CD4-positive, alpha-beta T cell treated with Interleukin-2 at 100 ng/mL for 4 hours (primary cell): ENCODE results near the gene KITLG.
"Not testable (repeated sequence)": the region's sequence is repeated elsewhere in the genome, so short reads cannot be mapped to it uniquely, and the experiment has no call there.

Source experiments
- DNase-seq: peaks from one replicate; pipeline ENCODE4 v3.0.0-alpha.2; 2020; ENCODE audit warnings: low spot score

KITLG gene

DNA sequence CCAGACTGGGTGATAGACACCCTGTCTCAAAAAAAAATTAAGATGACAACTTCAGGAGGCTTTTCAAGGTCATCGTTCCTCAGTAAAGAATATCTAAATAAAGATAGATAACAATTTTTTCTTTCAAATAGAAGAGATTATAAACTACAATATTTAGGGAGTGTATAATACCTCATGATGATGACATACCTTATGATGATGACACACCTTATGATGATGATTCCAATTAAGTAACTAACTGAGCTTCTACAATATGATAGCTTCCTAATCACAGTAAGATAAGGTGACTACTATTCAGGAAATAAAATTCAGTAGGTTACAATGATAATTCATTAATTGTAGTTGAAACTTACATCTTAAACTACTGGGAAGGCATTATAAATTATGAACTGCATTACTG lies 40.4 kb downstream of the KITLG start:
- DNase-seq: no peak

DNA sequence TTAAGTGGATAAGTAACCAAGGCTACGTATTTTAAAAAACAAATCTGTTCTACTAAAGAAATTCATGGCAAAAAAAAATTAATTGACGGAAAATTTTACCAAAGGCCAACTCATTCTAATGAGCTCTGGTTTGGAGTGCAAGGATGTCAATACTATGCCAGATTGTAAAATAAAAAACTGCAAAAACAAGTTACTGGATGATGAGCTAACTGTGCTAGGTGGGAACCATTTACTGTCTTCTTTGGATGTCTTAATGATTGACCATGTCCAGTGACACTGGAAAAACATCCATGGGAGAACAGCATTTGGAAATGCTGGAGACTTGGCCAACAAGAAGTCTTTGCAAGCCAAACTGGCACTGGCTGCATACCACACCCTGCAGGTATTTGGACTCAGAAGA lies 41.6 kb downstream of the KITLG start:
- no peak for DNase-seq

DNA sequence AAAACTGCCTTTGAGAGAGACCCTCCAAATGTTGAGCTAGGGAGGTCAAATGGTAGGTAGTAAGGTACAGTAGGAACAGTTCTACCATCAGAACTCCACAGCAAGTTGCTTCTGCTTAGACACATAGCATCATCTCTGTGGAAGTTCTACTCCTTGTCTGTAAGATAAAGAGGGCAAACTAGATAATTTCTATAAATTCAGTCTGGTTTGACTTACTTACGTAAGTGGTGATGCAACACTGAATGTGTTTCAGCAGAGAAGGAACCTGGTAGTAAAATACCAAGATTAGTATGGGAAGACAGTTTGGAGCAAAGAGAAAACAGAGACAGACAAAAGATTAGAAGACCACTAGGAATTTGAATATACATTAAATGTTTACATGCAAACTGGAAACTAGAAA lies 42.0 kb downstream of the KITLG start:
- no peak for DNase-seq

DNA sequence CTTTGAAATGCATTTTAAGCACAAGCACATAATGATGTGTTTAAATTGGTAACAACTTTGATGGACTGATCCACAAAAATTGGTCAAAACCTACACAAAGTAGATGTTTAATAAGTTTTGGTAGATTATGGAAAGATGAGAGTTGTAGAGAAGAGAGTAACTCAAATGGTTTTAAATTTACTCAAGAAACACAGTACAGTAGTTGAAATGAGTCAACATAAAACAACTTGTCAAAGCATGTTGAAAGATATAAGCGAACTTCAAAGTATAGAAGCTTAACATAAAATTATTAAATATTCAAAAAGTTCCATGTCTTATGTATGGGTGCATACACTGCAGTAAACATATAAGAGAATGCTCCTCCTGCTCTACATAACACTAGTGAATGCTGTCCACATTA lies 49.4 kb downstream of the KITLG start:
- no peak for DNase-seq

DNA sequence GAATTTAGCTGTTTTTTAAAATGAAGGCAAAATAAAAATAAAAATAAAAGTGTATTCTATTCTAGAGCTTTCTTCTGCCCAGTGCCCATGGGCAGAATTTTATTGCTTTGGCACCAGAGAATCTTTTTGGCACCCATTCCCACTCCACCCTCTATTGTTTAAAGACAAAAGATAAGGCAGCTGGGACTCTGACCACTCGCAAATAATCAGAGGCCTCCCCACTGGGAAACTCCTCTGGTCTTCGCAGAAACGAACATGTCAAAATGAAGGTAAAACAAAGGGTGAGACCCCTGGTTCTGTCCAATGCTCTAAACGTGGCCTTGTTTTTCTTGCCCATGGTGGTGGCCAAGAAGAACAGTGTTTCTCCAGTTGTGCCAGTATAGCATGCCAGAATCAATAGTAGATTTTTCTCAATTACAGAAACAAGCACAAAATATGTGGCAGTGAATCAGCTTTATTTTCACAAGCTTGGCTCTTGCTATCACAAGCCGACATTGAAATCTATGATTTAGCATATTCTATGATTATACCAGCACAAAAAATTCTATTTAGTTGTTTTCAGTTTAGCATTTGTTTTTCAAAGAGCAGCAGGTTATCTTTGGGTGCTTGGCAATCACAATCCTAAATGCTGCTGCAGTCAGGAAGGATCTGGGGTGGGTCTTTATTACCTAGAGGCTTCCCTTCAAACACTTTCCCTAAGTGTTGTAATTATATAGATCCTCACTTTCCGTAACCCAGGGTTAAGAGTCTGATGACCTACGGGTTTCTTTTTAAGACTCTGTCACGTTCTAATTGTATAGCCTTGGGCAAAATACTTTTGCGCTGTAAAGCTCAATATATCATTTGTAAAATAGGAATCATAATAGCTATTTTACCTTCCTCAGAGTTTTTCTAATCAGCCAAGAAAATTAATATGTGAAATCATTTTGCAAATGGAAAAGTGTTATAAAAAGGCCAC lies 50.5 kb downstream of the KITLG start:
- no peak for DNase-seq

DNA sequence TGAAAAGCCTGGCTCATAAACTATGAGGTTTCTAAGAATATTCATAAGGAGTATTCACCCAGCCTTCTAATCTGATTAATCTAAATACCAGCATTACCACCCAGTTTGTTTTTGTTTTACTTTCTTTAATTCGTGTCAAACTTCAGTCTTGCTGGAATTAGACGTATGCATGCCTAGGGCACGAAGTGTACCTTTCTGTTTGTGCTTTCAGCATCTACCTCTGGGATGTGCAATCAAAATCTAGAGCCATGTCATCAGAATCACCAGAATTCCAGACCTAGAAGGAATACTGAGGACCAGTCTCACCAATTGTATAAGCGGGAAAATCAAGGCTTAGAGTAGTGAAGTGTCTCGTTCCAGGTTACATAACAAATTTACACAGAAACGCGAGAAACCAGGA lies 57.3 kb downstream of the KITLG start:
- no peak for DNase-seq

DNA sequence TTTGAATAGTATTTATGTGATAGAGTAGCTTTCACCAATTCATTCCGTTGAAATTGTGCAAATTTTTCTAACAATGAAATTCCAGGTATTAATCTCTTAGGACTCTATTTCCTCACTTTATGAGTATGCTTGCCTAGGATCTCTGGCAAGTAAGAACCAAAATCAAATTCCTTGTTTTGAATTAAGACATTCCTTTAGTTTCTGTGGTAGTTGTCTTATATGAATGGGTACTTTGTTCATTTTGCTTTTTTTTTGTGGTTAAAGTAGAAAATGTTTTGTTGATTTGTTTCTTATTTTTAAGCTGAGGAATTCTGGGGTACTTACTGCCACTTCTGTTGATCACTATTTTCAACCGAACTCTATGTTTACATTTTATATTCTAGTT lies 59.8 kb downstream of the KITLG start:
- DNase-seq: no peak

DNA sequence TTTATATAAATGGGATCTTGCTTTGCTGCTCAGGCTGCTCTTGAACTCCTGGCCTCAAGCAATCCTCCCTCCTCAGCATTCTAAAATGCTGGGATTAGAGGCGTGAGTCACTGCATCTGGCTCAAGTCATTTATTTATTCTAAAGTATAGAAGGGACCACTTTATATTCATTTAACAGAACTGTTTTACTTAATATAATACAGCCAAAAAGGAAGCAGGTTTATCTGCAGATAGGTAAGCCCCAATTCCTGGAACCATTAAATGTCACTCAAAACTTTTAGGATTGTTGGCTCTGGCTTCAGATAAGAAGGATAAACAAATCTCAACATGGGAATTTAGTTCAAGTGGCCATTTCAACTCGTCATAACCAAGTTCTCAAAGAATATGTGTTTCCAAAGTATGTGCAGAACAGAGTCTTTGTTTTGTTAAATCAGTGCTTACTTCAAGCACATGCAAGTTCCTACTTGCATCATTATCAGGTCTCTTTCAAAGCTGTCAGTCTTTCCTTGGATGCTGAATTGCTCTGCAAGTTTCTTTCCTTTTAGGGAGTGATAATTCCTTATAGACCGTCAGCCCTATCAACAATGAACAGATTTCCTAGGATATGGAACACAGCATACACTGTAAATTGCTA lies 60.4 kb downstream of the KITLG start:
- DNase-seq: no peak

DNA sequence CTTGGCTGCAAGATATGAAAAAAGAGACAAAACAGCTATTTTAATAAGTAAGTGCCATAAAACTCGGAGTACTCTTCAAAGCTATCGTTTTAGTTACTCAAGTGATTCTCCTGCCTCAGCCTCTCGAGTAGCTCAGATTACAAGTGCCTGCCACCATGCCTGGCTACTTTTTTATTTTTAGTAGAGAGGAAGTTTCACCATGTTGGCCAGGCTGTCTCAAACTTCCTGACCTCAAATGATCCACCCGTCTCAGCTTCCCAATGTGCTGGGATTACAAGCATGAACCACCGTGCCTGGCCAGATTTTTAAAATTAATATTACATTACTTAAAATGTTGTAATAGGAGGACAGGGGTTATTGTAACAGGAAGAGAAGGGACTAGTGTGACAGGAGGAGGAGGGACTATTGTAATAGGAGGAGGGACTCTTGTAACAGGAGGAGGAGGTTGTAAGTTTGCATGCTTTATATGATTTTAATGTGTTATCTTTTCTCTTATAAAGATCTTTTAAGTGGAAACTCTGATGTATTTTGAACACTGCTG lies 61.3 kb downstream of the KITLG start:
- DNase-seq: no peak

DNA sequence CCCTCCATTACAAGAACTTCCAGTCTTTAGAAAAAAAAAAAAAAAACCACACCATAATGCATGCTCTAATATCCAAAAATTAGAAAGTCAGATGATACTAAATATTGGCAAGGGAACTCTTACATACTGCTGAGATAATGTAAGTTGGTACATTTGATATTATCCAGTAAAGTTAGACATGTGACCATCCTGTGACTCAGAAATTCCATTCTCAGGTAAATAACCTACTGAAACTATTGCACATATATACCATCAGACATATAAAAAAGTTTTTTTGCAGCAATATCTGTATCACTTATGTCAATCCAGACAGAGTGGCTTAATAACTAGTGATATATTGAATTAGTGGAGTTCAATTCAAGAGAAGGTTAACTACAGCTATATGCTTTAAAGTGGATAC lies 63.5 kb downstream of the KITLG start:
- DNase-seq: no peak

DNA sequence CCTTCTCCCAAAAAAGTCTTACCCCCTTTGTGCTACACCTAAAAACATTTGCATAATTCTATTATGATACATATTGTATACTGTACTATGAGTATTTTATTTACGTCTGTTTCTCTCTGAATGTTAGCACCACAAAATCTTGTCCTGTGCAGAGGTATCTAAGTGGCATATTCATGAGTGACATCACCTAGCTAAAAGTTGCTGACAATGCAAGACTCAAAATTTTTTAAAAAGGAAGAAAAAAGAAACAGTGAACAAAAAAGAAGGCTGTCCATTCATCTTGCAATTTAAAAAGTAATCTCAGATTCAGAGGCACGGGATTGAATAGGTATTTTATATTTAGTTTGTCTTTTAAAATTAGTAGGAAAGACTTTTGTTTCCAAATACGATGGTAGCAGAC lies 69.4 kb downstream of the KITLG start:
- DNase-seq: no peak

DNA sequence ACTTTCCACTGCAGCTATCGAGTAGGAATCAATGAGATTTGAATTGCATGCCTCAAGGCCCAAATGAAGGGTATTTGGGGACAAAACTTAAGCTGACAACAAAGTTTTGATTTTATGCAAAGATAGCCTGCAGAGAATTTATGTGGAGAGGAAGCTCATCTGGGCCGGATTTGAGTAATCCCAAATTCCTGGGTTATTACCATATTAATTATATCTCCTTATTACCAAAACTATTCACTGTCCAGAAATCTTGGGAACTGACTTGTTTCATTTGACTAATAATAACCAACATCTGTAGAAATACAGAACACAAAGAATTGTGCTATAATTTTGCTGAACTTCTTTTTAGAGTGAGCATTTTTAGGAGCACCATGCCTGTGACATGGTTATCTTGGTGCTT lies 70.4 kb downstream of the KITLG start:
- DNase-seq: no peak

DNA sequence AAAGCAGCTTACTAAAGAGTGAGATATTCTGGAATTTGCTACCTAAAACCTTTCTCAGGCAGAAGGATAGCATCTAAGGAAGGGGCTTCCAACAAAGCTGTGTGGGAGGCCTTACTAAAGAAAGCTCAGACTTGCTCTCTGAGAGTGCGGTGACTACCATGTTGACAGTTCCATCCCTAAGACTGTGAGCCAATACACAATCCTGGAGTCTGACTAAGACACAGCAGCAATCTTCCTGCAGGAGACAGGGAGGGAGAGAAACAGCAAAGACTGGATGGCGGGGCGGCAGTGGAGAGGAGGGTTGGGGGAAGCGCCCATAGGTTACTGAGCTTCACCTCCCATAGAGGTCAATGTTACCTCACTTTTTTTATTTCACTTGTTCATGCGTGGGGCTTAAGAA lies 70.9 kb downstream of the KITLG start:
- no peak for DNase-seq

DNA sequence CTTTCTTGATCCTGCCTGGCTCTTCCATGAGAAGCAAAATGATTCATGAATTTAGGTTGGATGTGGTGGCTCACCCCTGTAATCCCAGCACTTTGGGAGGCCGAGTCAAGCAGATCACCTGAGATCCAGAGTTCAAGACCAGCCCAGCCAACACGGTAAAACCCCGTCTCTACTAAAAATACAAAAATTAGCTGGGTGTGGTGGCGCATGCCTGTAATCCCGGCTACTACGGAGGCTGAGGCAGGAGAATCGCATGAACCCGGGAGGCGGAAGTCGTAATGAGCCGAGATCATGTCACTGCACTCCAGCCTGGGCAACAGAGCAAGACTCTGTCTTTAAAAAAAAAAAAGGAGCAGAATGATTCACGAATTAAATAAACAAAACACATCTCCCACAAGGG lies 72.4 kb downstream of the KITLG start:
- not testable (repeated sequence) for DNase-seq

DNA sequence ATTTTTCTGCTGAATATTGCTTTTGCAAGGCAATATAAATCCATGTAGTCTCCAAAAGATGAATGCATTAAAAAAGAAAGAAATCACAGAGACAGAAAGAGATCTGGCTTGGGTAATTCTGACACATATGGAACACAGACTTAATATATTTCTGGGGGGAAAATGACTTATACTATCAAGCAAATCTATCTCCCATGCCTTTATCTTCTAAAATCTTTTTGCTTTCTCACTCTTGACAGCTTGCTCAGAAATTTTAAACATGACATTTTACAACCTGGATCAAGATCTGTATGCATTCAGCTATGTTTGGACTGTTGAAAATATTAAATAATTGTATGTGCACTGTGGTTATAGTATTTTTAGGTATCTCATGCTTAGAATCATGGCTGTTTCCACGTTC lies 73.0 kb downstream of the KITLG start:
- DNase-seq: no peak

DNA sequence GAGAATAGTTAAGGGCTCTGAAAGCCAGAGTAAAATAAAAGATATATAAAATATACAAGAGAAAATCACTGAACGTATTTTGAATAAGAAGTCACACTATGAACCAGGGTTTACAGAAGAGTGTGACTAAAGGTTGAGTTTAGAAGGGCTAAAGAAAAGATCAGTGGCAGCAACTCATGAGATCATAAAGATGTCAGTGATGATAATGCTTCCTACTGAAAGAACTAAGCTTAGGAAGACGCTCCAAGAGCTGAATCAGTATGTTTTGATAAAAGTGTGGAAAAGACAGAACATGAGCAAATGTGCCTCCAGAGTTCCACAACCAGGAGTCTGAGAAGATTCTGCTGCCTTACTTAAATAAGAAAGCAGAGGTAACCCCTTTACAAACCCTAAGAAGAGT lies 74.6 kb downstream of the KITLG start:
- DNase-seq: no peak

DNA sequence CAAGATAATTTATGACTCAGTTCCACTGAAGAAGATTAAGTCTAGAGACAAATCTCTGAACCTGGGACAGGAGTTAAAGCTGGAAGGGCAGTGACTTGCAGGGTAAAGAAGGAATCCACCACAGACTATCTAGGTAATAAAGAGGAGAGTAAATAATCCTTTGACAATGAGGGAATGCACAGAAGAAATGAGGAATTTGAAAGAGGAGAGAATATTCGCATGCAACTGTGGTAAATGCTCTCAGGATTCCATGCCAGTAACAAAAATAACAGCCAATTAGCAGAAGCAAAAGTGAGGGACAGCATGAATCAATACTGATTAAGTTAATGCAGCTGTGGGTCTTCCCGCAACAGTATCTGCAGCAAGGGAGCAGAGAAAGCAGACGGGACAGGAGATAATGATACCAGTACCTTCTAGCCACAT lies 77.0 kb downstream of the KITLG start:
- no peak for DNase-seq

DNA sequence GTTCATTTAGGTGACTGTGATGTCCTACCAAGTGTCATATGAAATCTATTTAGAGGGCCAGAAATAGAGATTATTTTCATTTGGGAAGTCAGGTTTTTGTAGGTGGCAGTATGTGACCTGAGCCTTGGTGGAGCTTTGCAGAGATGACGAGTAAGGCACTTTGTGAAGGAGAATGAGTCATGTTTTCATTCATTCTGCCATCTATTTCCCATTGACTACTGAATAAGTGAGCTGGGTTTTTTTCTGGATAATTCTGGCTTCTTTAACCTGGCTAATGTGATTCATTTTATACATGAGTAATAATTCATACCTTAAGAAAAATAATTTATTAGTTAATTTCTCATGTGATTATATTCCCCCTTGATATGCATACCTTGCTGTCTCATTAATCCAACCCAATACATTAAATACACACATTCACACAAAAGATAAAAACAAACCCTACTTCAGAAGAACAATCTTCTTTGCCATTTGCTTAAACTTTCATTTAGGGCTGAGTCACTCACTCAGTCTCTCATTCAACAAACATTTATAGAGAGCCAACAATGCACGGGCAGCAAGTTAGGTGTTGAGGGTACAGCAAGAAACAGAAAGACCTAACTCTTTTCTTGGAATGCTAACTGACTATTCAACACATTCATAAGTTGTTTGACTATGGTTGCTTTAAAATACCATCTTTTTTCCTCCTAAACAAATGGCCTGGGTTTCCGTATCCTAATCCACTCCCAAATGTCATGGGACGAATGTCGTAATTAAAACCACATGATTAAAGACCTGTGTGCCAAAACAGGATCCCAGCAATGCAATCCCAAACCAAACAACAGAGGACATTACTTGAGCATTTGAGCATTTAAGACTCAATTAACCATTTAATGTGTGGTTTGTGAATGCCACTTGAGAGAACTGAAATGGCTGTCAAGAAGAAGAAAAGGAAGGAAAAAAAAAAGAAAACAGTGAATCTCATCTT lies 78.0 kb downstream of the KITLG start:
- DNase-seq: no peak

DNA sequence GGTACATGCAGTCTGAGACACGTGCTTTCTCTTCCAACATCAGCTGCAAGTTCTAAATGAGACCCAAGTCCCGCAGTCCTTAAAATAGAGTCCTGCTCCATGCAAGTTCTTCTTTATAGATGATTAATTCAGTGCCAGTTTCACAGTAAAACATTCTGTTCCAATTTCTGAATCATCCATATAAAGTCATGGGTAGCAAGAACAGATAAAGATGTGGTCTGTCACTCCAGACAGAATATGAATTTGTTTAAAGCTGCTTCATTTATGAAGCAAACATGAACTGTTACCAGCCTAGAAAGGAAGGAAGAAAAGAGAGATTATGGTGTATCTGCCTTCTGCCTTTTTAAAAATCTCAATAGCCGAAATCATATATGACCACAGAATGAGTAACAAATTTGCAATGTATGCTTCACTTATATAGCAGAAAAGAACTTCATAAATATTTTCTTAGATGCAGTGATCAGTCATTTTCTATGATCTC lies 83.3 kb downstream of the KITLG start:
- no peak for DNase-seq

DNA sequence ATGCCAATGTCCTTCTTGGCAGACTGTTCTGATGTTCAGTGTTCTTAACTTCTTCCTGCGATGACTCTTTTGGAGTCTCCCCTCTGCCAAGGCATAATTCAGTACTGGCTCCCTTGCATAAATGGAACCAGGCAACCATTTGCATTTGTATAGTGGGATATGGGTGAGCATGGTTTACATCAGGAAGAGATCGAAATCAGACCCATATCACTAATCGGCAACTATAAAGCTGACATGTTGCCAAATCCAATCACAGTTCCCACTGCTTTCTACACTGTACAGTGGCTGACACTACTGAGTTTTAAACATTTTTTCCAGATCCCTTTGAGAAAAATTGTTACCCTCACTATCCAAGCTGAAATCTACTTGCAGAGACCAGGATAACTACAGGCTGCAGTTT lies 83.8 kb downstream of the KITLG start:
- no peak for DNase-seq

DNA sequence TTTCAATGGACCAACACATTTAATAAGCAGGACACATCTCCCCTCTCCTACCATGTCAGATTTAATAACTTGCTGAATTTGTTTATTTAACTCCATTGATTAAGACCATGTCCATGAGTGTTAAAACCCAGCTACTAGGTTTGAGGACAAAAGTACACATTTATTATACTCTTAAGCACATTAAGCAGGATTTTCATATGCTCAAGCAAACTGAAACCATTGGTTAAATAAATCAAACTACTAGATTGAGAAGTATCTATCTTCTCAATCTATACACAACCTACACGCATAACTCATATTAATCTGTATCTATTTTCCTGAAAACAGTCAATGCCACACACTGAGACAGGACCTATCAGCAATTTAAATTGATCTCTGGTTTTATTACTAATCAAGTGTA lies 85.2 kb downstream of the KITLG start:
- no peak for DNase-seq

DNA sequence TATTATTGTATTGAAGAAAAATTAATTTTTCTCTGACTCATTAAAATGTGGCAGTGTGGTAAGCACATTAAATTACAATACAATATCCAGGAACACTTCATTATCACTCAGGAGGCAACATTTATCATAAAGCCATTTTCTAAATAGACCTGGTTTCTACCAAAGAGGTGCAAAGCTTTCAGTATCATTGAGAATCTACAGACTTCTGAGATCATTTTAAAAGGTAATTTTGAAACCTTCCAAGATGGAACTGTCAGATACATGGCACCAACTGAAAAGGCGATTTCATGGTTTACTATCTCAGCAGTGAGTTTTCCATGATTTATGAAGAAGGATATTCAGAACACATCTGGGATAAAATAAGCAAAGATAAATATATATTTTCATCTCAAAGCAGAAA lies 85.8 kb downstream of the KITLG start:
- DNase-seq: no peak
